HepG2 (cell line): ENCODE data around the gene ANK3. TPM values are rescaled to one million over a fixed set of nuclear protein-coding genes. Genes with fewer than 3 reads are reported as not detected.

Source experiments
- ATAC-seq: fragments of 200-7000 bp; cut with Tn5 transposase; 3 replicates; pipeline ENCODE4 v1.9.1; 2020; ENCODE audit warnings: mild to moderate bottlenecking, moderate library complexity
- BruUV-seq: library from RNA; stranded (reverse); fragments of 400-500 nt; replicated peaks from 2 replicates; lab custom pipeline; 2021; lab: Mats Ljungman, UMichigan
- CTCF ChIA-PET: fragments of 300-600 bp; formaldehyde crosslinking; extraction: SDS; loops from one replicate; lab custom pipeline; 2021; ENCODE audit warnings: low total read pairs, inconsistent platforms, low intra/inter-chr PET ratio; lab: Yijun Ruan, JAX
- POLR2A ChIA-PET: fragments of 350-600 bp; sonication (Branson Sonifier 250); formaldehyde crosslinking; loops from one replicate; lab custom pipeline; 2020; ENCODE audit warnings: antibody characterized with exemption, inconsistent platforms; lab: Yijun Ruan, JAX
- DNase-seq: peaks from one replicate; pipeline ENCODE4 v3.0.0-alpha.2; 2015; ENCODE audit warnings: low spot score
- FAIRE-seq: peaks from 3 replicates; lab custom pipeline; 2011; peaks lifted over from hg19 to GRCh38; lab: Jason Lieb, UNC
- H2AFZ ChIP-seq: one replicate; pipeline ENCODE4 v1.6.1; 2011; ENCODE audit warnings: low read length, inconsistent platforms
- H3K27ac ChIP-seq: fragments of 300-600 bp; 3 replicates; pipeline ENCODE4 v1.8.0; 2011; ENCODE audit warnings: mixed run types, mild to moderate bottlenecking, mixed read lengths, low read length, inconsistent platforms; ENCODE audit not compliant: insufficient read depth; ENCODE audit errors: extremely low read length
- H3K27me3 ChIP-seq, 2 experiments: fragments of 200-600 bp in 1 of 2; 2 replicates in 1 of 2; 3 replicates in 1 of 2; pipeline versions ENCODE4 v1.6.0 to v1.8.0; 2011; ENCODE audit warnings: low read length in 2 of 2, mild to moderate bottlenecking in 2 of 2, moderate library complexity in 2 of 2, inconsistent platforms in 1 of 2; ENCODE audit not compliant: insufficient read depth in 2 of 2, control insufficient read depth in 1 of 2
- H3K36me3 ChIP-seq, 2 experiments: fragments of 200-600 bp in 1 of 2; replicated peaks in 1 of 2; 2 replicates in 1 of 2; 3 replicates in 1 of 2; pipeline versions ENCODE4 v1.5.1 to v1.8.0; 2011; ENCODE audit warnings: low read length in 2 of 2, inconsistent platforms in 1 of 2; ENCODE audit not compliant: insufficient read depth in 2 of 2, control insufficient read depth in 1 of 2
- H3K4me1 ChIP-seq: 2 replicates; pipeline ENCODE4 v1.5.1; 2012; ENCODE audit warnings: low read length, inconsistent platforms; ENCODE audit not compliant: insufficient read depth
- H3K4me2 ChIP-seq: 2 replicates; pipeline ENCODE4 v1.6.0; 2011; ENCODE audit warnings: low read depth, low read length, inconsistent platforms
- H3K4me3 ChIP-seq, 3 experiments: fragments of 200-600 bp in 1 of 3; sonication (generic), shearing (Covaris generic) in 1 of 3; replicated peaks in 1 of 3; 2 replicates each; pipeline ENCODE4 v1.5.1; 2011 to 2016; ENCODE audit warnings: low read length in 3 of 3, inconsistent platforms in 2 of 3, low read depth in 2 of 3, mild to moderate bottlenecking in 2 of 3, control low read depth in 1 of 3, mixed read lengths in 1 of 3; ENCODE audit not compliant: insufficient read depth in 1 of 3
- H3K79me2 ChIP-seq: one replicate; pipeline ENCODE4 v1.6.1; 2011; ENCODE audit warnings: low read length, inconsistent platforms; ENCODE audit not compliant: insufficient read depth
- H3K9ac ChIP-seq: 2 replicates; pipeline ENCODE4 v1.6.0; 2011; ENCODE audit warnings: mild to moderate bottlenecking, low read depth, low read length, inconsistent platforms; ENCODE audit not compliant: insufficient read depth
- H3K9me3 ChIP-seq: 2 replicates; pipeline ENCODE4 v1.5.1; 2012; ENCODE audit warnings: mild to moderate bottlenecking, low read length
- H4K20me1 ChIP-seq: 2 replicates; pipeline ENCODE4 v1.6.0; 2011; ENCODE audit warnings: inconsistent platforms, mild to moderate bottlenecking, low read length, moderate library complexity; ENCODE audit not compliant: insufficient read depth
- AKNA ChIP-seq: sonication (generic); formaldehyde crosslinking; IDR thresholded peaks from 2 replicates; pipeline ENCODE4 v1.4.0; 2020; ENCODE audit warnings: missing genetic modification reagents, borderline replicate concordance
- FOXA1 ChIP-seq, 2 experiments: fragments of 450-650 bp in 1 of 2; sonication (generic) in 1 of 2; formaldehyde crosslinking in 1 of 2; IDR thresholded peaks; 2 replicates each; pipeline versions ENCODE4 v1.4.0 to v1.6.1; 2016 to 2020; ENCODE audit warnings: missing genetic modification reagents in 1 of 2
- NFYC ChIP-seq: IDR thresholded peaks from 2 replicates; pipeline ENCODE4 v1.6.1; 2016; ENCODE audit warnings: missing genetic modification reagents, missing compliant biosample characterization
- SALL1 ChIP-seq: sonication (generic); formaldehyde crosslinking; IDR thresholded peaks from 2 replicates; pipeline ENCODE4 v1.8.0; 2022; ENCODE audit warnings: mild to moderate bottlenecking, missing genetic modification reagents
- SMAD9 ChIP-seq: sonication (generic); formaldehyde crosslinking; IDR thresholded peaks from 2 replicates; pipeline ENCODE4 v1.5.1; 2020; ENCODE audit warnings: mild to moderate bottlenecking, missing genetic modification reagents
- ZBTB2 ChIP-seq: sonication (generic); formaldehyde crosslinking; IDR thresholded peaks from 2 replicates; pipeline ENCODE4 v1.8.0; 2022; ENCODE audit warnings: low read depth, missing genetic modification reagents
- ZNF546 ChIP-seq: sonication (generic); formaldehyde crosslinking; conservative IDR thresholded peaks from 2 replicates; pipeline ENCODE4 v1.8.1; 2023; ENCODE audit warnings: mild to moderate bottlenecking, missing genetic modification reagents
- ZNF770 ChIP-seq: sonication (generic); formaldehyde crosslinking; IDR thresholded peaks from 2 replicates; pipeline ENCODE4 v1.5.0; 2020; ENCODE audit warnings: mild to moderate bottlenecking, missing genetic modification reagents
- ZUFSP ChIP-seq: sonication (generic); formaldehyde crosslinking; IDR thresholded peaks from 2 replicates; pipeline ENCODE4 v1.9.0; 2021; ENCODE audit warnings: missing genetic modification reagents, mild to moderate bottlenecking, borderline replicate concordance
- WGBS: methylation state at CpG from one replicate; pipeline ENCODE4 v1.1.6; 2017; ENCODE audit warnings: low lambda C conversion rate; 5-methylcytosine and 5-hydroxymethylcytosine counted together
- in situ Hi-C: cut with HindIII; loops from 2 replicates; pipeline ENCODE4 v1.10.0; 2017; ENCODE audit warnings: low pct_unique_long_range_greater_than_20kb; ENCODE audit not compliant: extremely low pct_ligation_motif_present
- intact Hi-C: fragments of 100-400 bp; cut with micrococcal nuclease; formaldehyde crosslinking; loops from one replicate; pipeline ENCODE4 v1.10.0; 2022; ENCODE audit not compliant: unreplicated experiment
- polyA plus RNA-seq, 8 experiments: library from polyadenylated mRNA; depleted of rRNA in 3 of 8; stranded (reverse) in 7 of 8; unstranded in 1 of 8; fragments of >200 nt; fragmentation: Illumina TruSeq in 4 of 8; extraction: Trizol in 4 of 8; gene quantifications; 2 replicates each; pipeline versions ENCODE4 v1.2.1 to v1.2.3, GENCODE V29; 2011 to 2016; ENCODE audit warnings: low read depth in 4 of 8, missing spikeins in 1 of 8, mixed read lengths in 1 of 8; ENCODE audit not compliant: insufficient read depth in 1 of 8
- total RNA-seq, 5 experiments: library from RNA; depleted of rRNA; stranded (reverse); fragments of >200 nt; fragmentation: Illumina TruSeq; extraction: Trizol; gene quantifications; 2 replicates each; pipeline ENCODE4 v1.2.3, GENCODE V29; 2016; ENCODE audit warnings: low read depth in 1 of 5

ANK3 gene
- total and polyA plus RNA-seq, 2 of the 13 experiments (the other 11 are each of a cell fraction or from before 2014, with no cell fraction given) = not detected

- no peak for FAIRE-seq
Measured at GRCh38 chr10:60375293-60376004, 14.2 kb downstream of the ANK3 start.

More at GRCh38 chr10:60375293-60376004, 14.2 kb downstream of the ANK3 start:
- Histone ChIP-seq H3K4me2 (no peak overlapping the region), H3K4me1 (no peaks in the 10 kb centered on the region), H3K36me3 (no peaks in the 10 kb centered on the region), H3K79me2 (no peaks in the 10 kb centered on the region), H3K27me3 (no peaks in the 10 kb centered on the region), H3K4me3 (no peak overlapping the region), H3K9me3 (no peaks in the 10 kb centered on the region), H3K27ac (no peak overlapping the region), H2AFZ (no peak overlapping the region), H3K9ac (no peak overlapping the region), H4K20me1 (no peaks in the 10 kb centered on the region)
- BruUV-seq = no TSS peak
- ChIA-PET CTCF (no interaction called here), POLR2A (no interaction called here)
- DNase-seq (no peak), ATAC-seq (no peak)
- intact Hi-C loops = no loop called here
- 31% methylated on average over 5 of the region's 5 CpGs for WGBS
- TF ChIP-seq AKNA (CRISPR knock-in tag) = no peak
- TF ChIP-seq SALL1 (CRISPR knock-in tag) = no peak
- no peak for TF ChIP-seq ZNF770 (CRISPR knock-in tag)
- no peak for TF ChIP-seq NFYC (CRISPR knock-in tag)
- TF ChIP-seq SMAD9 (CRISPR knock-in tag) = no peak
- no peak for TF ChIP-seq ZUFSP (CRISPR knock-in tag)
- no peak for TF ChIP-seq FOXA1 (IDR thresholded peaks at IDR 0.05)
- TF ChIP-seq FOXA1 (CRISPR knock-in tag; IDR thresholded peaks at IDR 0.05) = no peak
- TF ChIP-seq ZNF546 (CRISPR knock-in tag) = no peak
- no peak for TF ChIP-seq ZBTB2
- in situ Hi-C loops = no loop called here
